Measurements from ENCODE around the gene SP110.

- TF ChIP-seq CTCF (IDR thresholded peaks at IDR 0.05; ENCODE audit: low read depth, low read length) = no peak
- TF ChIP-seq EZH2phosphoT487 (IDR thresholded peaks at IDR 0.05; ENCODE audit: low read depth) = no peak
These were observed 55.6 kb downstream of the SP110 start for GRCh38 chr2:230164139-230164538.
